ENCODE measurements around the gene PGA5. TPM values are rescaled to one million over a fixed set of nuclear protein-coding genes. Genes with fewer than 3 reads are reported as not detected.
"Not testable (repeated sequence)": the region's sequence is repeated elsewhere in the genome, so short reads cannot be mapped to it uniquely, and the experiment has no call there.

The PGA5 gene
- total RNA-seq, 4 donors from 2014 or later = not detected

DNA sequence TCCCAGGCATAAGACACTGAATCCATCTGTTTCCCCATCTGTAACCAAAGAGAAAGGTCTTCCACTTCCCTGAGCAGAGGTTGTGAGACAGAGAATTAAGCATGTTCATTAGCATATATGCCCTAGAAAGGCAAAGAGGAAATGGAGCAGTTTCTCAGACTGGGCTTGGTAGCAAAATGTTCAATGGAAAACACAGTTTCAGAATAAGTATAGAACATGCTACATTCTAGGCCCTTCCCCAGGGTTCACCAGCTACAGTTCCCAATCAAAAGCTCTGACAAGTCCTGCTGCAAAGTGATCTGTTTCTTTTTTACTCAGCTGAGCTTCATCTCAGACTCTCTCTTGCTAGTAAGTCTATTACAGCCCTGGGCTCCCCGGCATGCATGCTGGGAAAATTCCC is 11.4 kb downstream of the PGA5 start:
- H3K27ac ChIP-seq = not testable (repeated sequence)

GRCh38 chr11:61254403-61255025 is 13.5 kb downstream of the PGA5 start:
- Histone ChIP-seq H3K4me1 (no peaks in the 10 kb centered on the region), H3K9me3 (no peaks in the 10 kb centered on the region), H3K27me3 (no peaks in the 10 kb centered on the region), H3K4me3 (no peak overlapping the region), H3K27ac (no peak overlapping the region), H3K36me3 (no peaks in the 10 kb centered on the region)
- peak; percentile 24 to 78 (median 76) for DNase-seq
- TF ChIP-seq POLR2A (IDR thresholded peaks at IDR 0.05) = no peak
- TF ChIP-seq, protein P1, sequence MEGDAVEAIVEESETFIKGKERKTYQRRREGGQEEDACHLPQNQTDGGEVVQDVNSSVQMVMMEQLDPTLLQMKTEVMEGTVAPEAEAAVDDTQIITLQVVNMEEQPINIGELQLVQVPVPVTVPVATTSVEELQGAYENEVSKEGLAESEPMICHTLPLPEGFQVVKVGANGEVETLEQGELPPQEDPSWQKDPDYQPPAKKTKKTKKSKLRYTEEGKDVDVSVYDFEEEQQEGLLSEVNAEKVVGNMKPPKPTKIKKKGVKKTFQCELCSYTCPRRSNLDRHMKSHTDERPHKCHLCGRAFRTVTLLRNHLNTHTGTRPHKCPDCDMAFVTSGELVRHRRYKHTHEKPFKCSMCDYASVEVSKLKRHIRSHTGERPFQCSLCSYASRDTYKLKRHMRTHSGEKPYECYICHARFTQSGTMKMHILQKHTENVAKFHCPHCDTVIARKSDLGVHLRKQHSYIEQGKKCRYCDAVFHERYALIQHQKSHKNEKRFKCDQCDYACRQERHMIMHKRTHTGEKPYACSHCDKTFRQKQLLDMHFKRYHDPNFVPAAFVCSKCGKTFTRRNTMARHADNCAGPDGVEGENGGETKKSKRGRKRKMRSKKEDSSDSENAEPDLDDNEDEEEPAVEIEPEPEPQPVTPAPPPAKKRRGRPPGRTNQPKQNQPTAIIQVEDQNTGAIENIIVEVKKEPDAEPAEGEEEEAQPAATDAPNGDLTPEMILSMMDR (IDR thresholded peaks at IDR 0.05) = peak; percentile 22 to 87 (median 80)

More for the DNA sequence above, 11.4 kb downstream of the PGA5 start:
- H3K36me3 ChIP-seq, DNase-seq, H3K4me3 ChIP-seq, H3K9me3 ChIP-seq, H3K27me3 ChIP-seq, H3K4me1 ChIP-seq: not testable (repeated sequence)

- H3K36me3 ChIP-seq = no peaks in the 10 kb centered on the region
- H3K27ac ChIP-seq = no peak overlapping the region
- H3K4me1 ChIP-seq = no peaks in the 10 kb centered on the region
- TF ChIP-seq, protein P1 (IDR thresholded peaks at IDR 0.05) = no peak
- no peak for TF ChIP-seq POLR2A (IDR thresholded peaks at IDR 0.05)
- H3K27me3 ChIP-seq = no peaks in the 10 kb centered on the region
- H3K4me3 ChIP-seq = no peak overlapping the region
- H3K9me3 ChIP-seq = no peaks in the 10 kb centered on the region
- DNase-seq = no peak
Measured at GRCh38 chr11:61256710-61257482, 15.9 kb downstream of the PGA5 start.

GRCh38 chr11:61258546-61258945 is 17.6 kb downstream of the PGA5 start:
- H3K36me3 ChIP-seq = no peaks in the 10 kb centered on the region
- DNase-seq = no peak
- TF ChIP-seq, protein P1 (IDR thresholded peaks at IDR 0.05) = no peak
- no peak for TF ChIP-seq POLR2A (IDR thresholded peaks at IDR 0.05)
- H3K4me1 ChIP-seq = no peaks in the 10 kb centered on the region
- no peaks in the 10 kb centered on the region for H3K27me3 ChIP-seq
- no peak overlapping the region for H3K4me3 ChIP-seq
- no peaks in the 10 kb centered on the region for H3K9me3 ChIP-seq
- no peak overlapping the region for H3K27ac ChIP-seq

GRCh38 chr11:61259363-61259762 is 18.4 kb downstream of the PGA5 start:
- DNase-seq = no peak

GRCh38 chr11:61264371-61264770 is 23.4 kb downstream of the PGA5 start:
- Histone ChIP-seq H3K4me1 (no peaks in the 10 kb centered on the region), H3K36me3 (no peaks in the 10 kb centered on the region), H3K4me3 (no peak overlapping the region), H3K9me3 (no peaks in the 10 kb centered on the region), H3K27me3 (no peaks in the 10 kb centered on the region), H3K27ac (no peak overlapping the region)
- DNase-seq = no peak
- TF ChIP-seq, protein P1 (IDR thresholded peaks at IDR 0.05) = no peak
- TF ChIP-seq POLR2A (IDR thresholded peaks at IDR 0.05) = no peak

More at GRCh38 chr11:61259363-61259762, 18.4 kb downstream of the PGA5 start:
- H3K27ac ChIP-seq = no peak overlapping the region
- no peaks in the 10 kb centered on the region for H3K4me1 ChIP-seq
- H3K27me3 ChIP-seq = no peaks in the 10 kb centered on the region
- TF ChIP-seq, protein P1 (IDR thresholded peaks at IDR 0.05) = no peak
- no peak overlapping the region for H3K4me3 ChIP-seq
- no peaks in the 10 kb centered on the region for H3K36me3 ChIP-seq
- H3K9me3 ChIP-seq = no peaks in the 10 kb centered on the region
